ENCODE measurements around the gene NOSIP. TPM values are rescaled to one million over a fixed set of nuclear protein-coding genes. Genes with fewer than 3 reads are reported as not detected.

NOSIP gene
- total and polyA plus RNA-seq, 2 of the 4 experiments (the other 2 are of a cell fraction) = 118 to 138 TPM

GRCh38 chr19:49567861-49568441, 12.4 kb downstream of the NOSIP start (continued):
- TF ChIP-seq CTCF (conservative IDR thresholded peaks at IDR 0.05; ENCODE audit: low read depth, low read length) = no peak

DNA sequence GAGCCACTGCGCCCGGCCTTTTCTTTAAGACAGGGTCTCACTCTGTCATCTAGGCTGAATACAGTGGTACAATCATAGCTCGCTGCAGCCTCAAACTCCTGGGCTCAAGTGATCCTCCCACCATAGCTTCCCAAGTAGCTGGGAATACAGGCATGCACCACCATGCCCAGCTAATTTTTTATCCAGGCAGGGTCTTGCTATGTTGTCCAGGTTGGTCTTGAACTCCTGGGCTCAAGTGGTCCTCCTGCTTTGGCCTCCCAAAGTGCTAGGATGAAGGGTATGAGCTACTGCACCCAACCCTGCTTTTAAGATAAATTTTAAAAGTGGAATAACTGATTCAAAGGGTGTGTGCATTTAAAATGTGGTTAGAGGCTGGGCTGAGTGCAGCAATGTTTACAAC, 14.1 kb downstream of the NOSIP start:
- ChIA-PET POLR2A (ENCODE audit: unreplicated experiment) (no interaction called here), CTCF (interaction anchor here (0.7 kb wide), 1 partner anchor 358 kb away, joined by 3 read pairs; no protein-coding TSS in a partner anchor)
- Histone ChIP-seq H4K20me1 (ENCODE audit: insufficient read depth, low read length) (peaks cover 33% of the 10 kb centered on the region), H3K4ac (ENCODE audit: low read depth, low read length) (no peak overlapping the region), H3K23ac (ENCODE audit: low read depth, low read length) (no peak overlapping the region), H3K4me3 (ENCODE audit: insufficient read depth, low read depth, low read length) (no peak overlapping the region), H2AFZ (replicated peaks; ENCODE audit: low read length, poor library complexity) (no peak overlapping the region), H3K27ac (ENCODE audit: insufficient read depth, low read length) (no peak overlapping the region), H2BK5ac (ENCODE audit: low read depth, low read length, poor library complexity, severe bottlenecking) (no peak overlapping the region), H4K91ac (ENCODE audit: insufficient read depth, low read depth, low read length) (no peak overlapping the region), H2BK15ac (ENCODE audit: low read depth, low read length) (no peak overlapping the region), H2BK20ac (ENCODE audit: low read depth, low read length) (no peak overlapping the region), H3K9me1 (ENCODE audit: insufficient read depth, low read length) (0 out of 2 replicates have a peak, but pooled peaks cover 3% of the 10 kb centered on the region), H3K27me3 (ENCODE audit: control insufficient read depth, insufficient read depth, low read length) (no peaks in the 10 kb centered on the region), H3K79me1 (ENCODE audit: low read depth in 1 of 2, low read length in 2 of 2) (peaks cover 30 to 75% of the 10 kb centered on the region in 2 experiments), H3K9ac (ENCODE audit: low read depth, low read length) (no peak overlapping the region), H3K18ac (ENCODE audit: low read depth, low read length) (no peak overlapping the region), H3K56ac (ENCODE audit: extremely low read depth, insufficient read depth, low read length) (no peak overlapping the region), H3K14ac (replicated peaks; ENCODE audit: low read depth, low read length) (no peak overlapping the region), H4K5ac (ENCODE audit: low read depth, low read length) (no peak overlapping the region), H3K4me1 (ENCODE audit: control insufficient read depth, insufficient read depth, low read length) (no peaks in the 10 kb centered on the region), H4K8ac (ENCODE audit: low read depth in 2 of 2, low read length in 2 of 2) (no peak overlapping the region), H2BK120ac (ENCODE audit: low read depth, low read length) (no peak overlapping the region), H3K36me3 (ENCODE audit: control insufficient read depth, insufficient read depth, low read length) (peaks cover 8% of the 10 kb centered on the region; the same call in 1 of the 2 replicates), H3K9me3 (ENCODE audit: control insufficient read depth, insufficient read depth, low read length) (no peaks in the 10 kb centered on the region), H2AK5ac (ENCODE audit: low read depth, low read length) (no peak overlapping the region), H2AK9ac (replicated peaks; ENCODE audit: low read depth, low read length, poor library complexity) (no peak overlapping the region), H3K4me2 (ENCODE audit: low read depth, low read length) (no peak overlapping the region)
- no TSS peak for BruUV-seq (replicated peaks)
- WGBS, 2 experiments (ENCODE audit: extremely low coverage in 2 of 2, insufficient read length in 1 of 2) = 100% methylated on average over 2 of the region's 3 CpGs; no CpG with 5 or more reads in 1 of the 2 experiments
- in situ Hi-C loops (cut with MboI; ENCODE audit: low sequenced_read_pairs) (loop anchor here (25.0 kb wide), 1 partner anchor 304 kb away; no protein-coding TSS in a partner anchor), dilution Hi-C loops (cut with HindIII; ENCODE audit: low sequenced_read_pairs, unreplicated experiment) (no loop called here), intact Hi-C loops (cut with micrococcal nuclease) (no loop called here)
- ATAC-seq (ENCODE audit: low read depth) = no peak
- no peak for DNase-seq
- no peak for TF ChIP-seq POLR2A (IDR thresholded peaks at IDR 0.05; ENCODE audit: low read depth, low read length)
- no peak for TF ChIP-seq MAFK (IDR thresholded peaks at IDR 0.05; ENCODE audit: low read depth, low read length)
- TF ChIP-seq MXI1 (IDR thresholded peaks at IDR 0.05; ENCODE audit: borderline replicate concordance, low read depth, low read length) = no peak
- TF ChIP-seq MAZ (IDR thresholded peaks at IDR 0.05; ENCODE audit: borderline replicate concordance, low read depth, low read length) = no peak
- no peak for TF ChIP-seq NFE2L2 (IDR thresholded peaks at IDR 0.05; ENCODE audit: low read depth, low read length)
- no peak for TF ChIP-seq RFX5 (IDR thresholded peaks at IDR 0.05; ENCODE audit: low read depth, low read length)
- TF ChIP-seq CEBPB (IDR thresholded peaks at IDR 0.05; ENCODE audit: low read depth, low read length) = no peak
- no peak for TF ChIP-seq USF2 (IDR thresholded peaks at IDR 0.05; ENCODE audit: low read depth, low read length)
- no peak for TF ChIP-seq BHLHE40 (IDR thresholded peaks at IDR 0.05; ENCODE audit: low read depth, low read length)
- TF ChIP-seq SMC3 (IDR thresholded peaks at IDR 0.05; ENCODE audit: low read depth, low read length) = no peak
- no peak for TF ChIP-seq CTCF (conservative IDR thresholded peaks at IDR 0.05; ENCODE audit: low read depth, low read length)

Data from IMR-90 (cell line).